ENCODE data around the gene RSPRY1.

DNA sequence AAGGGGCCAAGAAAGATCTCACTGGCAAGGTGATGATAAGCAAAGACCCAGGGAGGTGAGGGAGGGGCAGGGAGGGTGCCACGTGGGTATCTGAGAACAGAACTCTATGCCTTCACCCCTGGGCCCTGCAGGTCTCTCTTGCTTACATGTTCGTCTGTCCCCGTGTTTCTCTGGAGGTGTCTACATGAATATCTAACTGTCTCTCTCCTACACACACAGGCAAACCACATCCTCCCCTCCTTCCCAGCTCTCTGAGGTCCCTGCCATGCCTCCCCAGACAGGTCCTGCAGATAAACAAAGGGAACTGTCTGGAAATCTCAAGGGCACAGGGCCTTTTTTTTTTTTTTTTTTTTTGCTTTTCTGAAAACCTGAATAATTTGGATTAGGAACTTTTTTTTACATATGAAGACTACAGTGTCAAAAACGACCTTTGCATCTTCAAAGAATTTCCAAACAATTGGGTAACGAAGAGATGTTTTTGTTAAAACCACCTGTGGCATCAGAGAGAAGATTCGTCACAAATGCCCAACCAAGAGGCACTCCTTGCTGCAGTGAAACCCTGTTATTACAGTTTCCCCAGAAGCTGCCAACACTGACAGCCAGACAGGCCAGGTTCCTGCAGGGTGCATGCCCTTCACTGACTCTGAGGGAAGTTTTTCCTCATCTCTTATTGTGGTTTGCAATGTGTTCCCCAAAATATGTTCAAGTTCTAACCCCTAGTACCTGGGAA lies 80.6 kb downstream of the RSPRY1 start:
- TF ChIP-seq, protein P1, sequence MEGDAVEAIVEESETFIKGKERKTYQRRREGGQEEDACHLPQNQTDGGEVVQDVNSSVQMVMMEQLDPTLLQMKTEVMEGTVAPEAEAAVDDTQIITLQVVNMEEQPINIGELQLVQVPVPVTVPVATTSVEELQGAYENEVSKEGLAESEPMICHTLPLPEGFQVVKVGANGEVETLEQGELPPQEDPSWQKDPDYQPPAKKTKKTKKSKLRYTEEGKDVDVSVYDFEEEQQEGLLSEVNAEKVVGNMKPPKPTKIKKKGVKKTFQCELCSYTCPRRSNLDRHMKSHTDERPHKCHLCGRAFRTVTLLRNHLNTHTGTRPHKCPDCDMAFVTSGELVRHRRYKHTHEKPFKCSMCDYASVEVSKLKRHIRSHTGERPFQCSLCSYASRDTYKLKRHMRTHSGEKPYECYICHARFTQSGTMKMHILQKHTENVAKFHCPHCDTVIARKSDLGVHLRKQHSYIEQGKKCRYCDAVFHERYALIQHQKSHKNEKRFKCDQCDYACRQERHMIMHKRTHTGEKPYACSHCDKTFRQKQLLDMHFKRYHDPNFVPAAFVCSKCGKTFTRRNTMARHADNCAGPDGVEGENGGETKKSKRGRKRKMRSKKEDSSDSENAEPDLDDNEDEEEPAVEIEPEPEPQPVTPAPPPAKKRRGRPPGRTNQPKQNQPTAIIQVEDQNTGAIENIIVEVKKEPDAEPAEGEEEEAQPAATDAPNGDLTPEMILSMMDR (IDR thresholded peaks at IDR 0.05; ENCODE audit: low read depth, low read length, poor library complexity, severe bottlenecking), result no peak
- no peak for TF ChIP-seq EZH2phosphoT487 (IDR thresholded peaks at IDR 0.05; ENCODE audit: borderline replicate concordance, low read length)

Data from DOHH2 (cell line).